Thoracic aorta (tissue), 2 donors: ENCODE results near the gene LRRC15. TPM values are rescaled to one million over a fixed set of nuclear protein-coding genes. Genes with fewer than 3 reads are reported as not detected.

Source experiments
- ATAC-seq: fragments of 150-250 bp; one replicate; pipeline ENCODE4 v1.8.0; 2017; ENCODE audit warnings: low read depth; ENCODE audit not compliant: insufficient number of reproducible peaks, low FRiP score
- DNase-seq: peaks from one replicate; pipeline ENCODE4 v3.0.0-alpha.2; 2020; ENCODE audit warnings: low spot score
- H3K27ac ChIP-seq, 2 donors: fragments of 200-600 bp; sonication (generic); 1 replicate in 1 of 2; 2 replicates in 1 of 2; pipeline ENCODE4 v1.5.1; 2016; ENCODE audit warnings: mild to moderate bottlenecking in 2 of 2, moderate library complexity in 2 of 2
- H3K27me3 ChIP-seq: fragments of 200-600 bp; sonication (generic); replicated peaks from 2 replicates; pipeline ENCODE4 v1.6.0; 2016; ENCODE audit warnings: mild to moderate bottlenecking; ENCODE audit not compliant: insufficient read depth
- H3K36me3 ChIP-seq: fragments of 200-600 bp; sonication (generic); one replicate; pipeline ENCODE4 v1.5.1; 2016
- H3K4me1 ChIP-seq, 2 donors: fragments of 200-600 bp; sonication (generic); 1 replicate in 1 of 2; 2 replicates in 1 of 2; pipeline versions ENCODE4 v1.5.1 to v1.6.0; 2016; ENCODE audit warnings: low read depth in 2 of 2, mild to moderate bottlenecking in 1 of 2; ENCODE audit not compliant: control insufficient read depth in 1 of 2
- H3K4me3 ChIP-seq: fragments of 200-600 bp; sonication (generic); 2 replicates; pipeline ENCODE4 v1.5.1; 2016; ENCODE audit warnings: mild to moderate bottlenecking
- H3K9me3 ChIP-seq: fragments of 200-600 bp; sonication (generic); 2 replicates; pipeline ENCODE4 v1.5.1; 2016
- total RNA-seq, 2 donors: library from RNA; depleted of rRNA; stranded (reverse); fragments of >200 nt; gene quantifications; one replicate each; pipeline versions ENCODE4 v1.1.0 to v1.2.3, GENCODE V29; 2016
- TF ChIP-seq, protein P1 (sequence below): fragments of 200-600 bp; sonication (generic); IDR thresholded peaks from one replicate; pipeline ENCODE4 v1.5.1; 2019; ENCODE audit warnings: antibody characterized with exemption

The LRRC15 gene
- total RNA-seq, 2 donors from 2014 or later = 0.27 TPM; not detected in 1

- DNase-seq (no peak), ATAC-seq (no peak)
- Histone ChIP-seq H3K36me3 (no peaks in the 10 kb centered on the region), H3K27ac (no peak overlapping the region), H3K4me1 (peaks cover 0 to 25% of the 10 kb centered on the region in 2 donors), H3K9me3 (no peaks in the 10 kb centered on the region), H3K27me3 (no peaks in the 10 kb centered on the region), H3K4me3 (no peak overlapping the region)
- TF ChIP-seq, protein P1, sequence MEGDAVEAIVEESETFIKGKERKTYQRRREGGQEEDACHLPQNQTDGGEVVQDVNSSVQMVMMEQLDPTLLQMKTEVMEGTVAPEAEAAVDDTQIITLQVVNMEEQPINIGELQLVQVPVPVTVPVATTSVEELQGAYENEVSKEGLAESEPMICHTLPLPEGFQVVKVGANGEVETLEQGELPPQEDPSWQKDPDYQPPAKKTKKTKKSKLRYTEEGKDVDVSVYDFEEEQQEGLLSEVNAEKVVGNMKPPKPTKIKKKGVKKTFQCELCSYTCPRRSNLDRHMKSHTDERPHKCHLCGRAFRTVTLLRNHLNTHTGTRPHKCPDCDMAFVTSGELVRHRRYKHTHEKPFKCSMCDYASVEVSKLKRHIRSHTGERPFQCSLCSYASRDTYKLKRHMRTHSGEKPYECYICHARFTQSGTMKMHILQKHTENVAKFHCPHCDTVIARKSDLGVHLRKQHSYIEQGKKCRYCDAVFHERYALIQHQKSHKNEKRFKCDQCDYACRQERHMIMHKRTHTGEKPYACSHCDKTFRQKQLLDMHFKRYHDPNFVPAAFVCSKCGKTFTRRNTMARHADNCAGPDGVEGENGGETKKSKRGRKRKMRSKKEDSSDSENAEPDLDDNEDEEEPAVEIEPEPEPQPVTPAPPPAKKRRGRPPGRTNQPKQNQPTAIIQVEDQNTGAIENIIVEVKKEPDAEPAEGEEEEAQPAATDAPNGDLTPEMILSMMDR = no peak
Measured at GRCh38 chr3:194310060-194310835, 59.3 kb downstream of the LRRC15 start.

GRCh38 chr3:194308601-194309449 lies 60.7 kb downstream of the LRRC15 start:
- no peaks in the 10 kb centered on the region for H3K27me3 ChIP-seq
- no peaks in the 10 kb centered on the region for H3K36me3 ChIP-seq
- no peak overlapping the region for H3K4me3 ChIP-seq
- TF ChIP-seq, protein P1 = no peak
- no peak for DNase-seq
- no peaks in the 10 kb centered on the region for H3K9me3 ChIP-seq
- H3K27ac ChIP-seq = no peak overlapping the region
- ATAC-seq = no peak
- peaks cover 0 to 17% of the 10 kb centered on the region in 2 donors for H3K4me1 ChIP-seq

- Histone ChIP-seq H3K36me3 (no peaks in the 10 kb centered on the region), H3K4me3 (no peak overlapping the region), H3K9me3 (no peaks in the 10 kb centered on the region), H3K27ac (no peak overlapping the region), H3K27me3 (no peaks in the 10 kb centered on the region), H3K4me1 (peaks cover 0 to 8% of the 10 kb centered on the region in 2 donors)
- ATAC-seq (no peak), DNase-seq (no peak)
- TF ChIP-seq, protein P1 = no peak
Measured at GRCh38 chr3:194307849-194308248, 61.7 kb downstream of the LRRC15 start.

- no peaks in the 10 kb centered on the region for H3K27me3 ChIP-seq
Measured at GRCh38 chr3:194306771-194307640, 62.5 kb downstream of the LRRC15 start.

More at GRCh38 chr3:194306771-194307640, 62.5 kb downstream of the LRRC15 start:
- Histone ChIP-seq H3K4me1 (no peaks in the 10 kb centered on the region), H3K4me3 (no peak overlapping the region), H3K9me3 (no peaks in the 10 kb centered on the region), H3K27ac (no peak overlapping the region), H3K36me3 (no peaks in the 10 kb centered on the region)
- no peak for DNase-seq
- TF ChIP-seq, protein P1 = no peak
- ATAC-seq = no peak
